GM21360 (cell line): ENCODE data around the gene CRABP2.

Experiments used
- ATAC-seq: cut with Tn5 transposase; IDR thresholded peaks from one replicate; pipeline ENCODE4 v1.9.1; 2021; ENCODE audit warnings: mild to moderate bottlenecking, moderate library complexity; ENCODE audit not compliant: unreplicated experiment

The CRABP2 gene

DNA sequence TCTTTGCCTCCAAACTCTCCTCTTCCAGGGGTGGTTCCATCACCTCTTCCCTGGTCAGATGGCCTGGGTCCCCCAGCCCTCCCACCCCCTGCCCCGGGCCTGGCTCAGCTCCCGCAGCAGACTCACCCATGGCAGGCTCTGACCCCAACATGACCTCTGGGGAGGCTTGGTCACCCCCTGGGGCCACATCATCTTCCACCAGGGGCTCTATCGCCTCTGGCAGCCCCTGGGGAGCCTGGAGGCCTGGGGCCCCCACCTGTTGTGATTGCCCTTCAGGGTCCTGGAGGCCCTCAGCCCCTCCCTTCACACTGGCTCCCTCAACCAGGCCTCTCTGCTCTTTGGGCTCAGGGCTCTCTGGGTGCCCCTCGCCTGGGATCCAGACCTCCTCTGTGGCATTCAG is 34.6 kb downstream of the CRABP2 start:
- ATAC-seq: no peak

DNA sequence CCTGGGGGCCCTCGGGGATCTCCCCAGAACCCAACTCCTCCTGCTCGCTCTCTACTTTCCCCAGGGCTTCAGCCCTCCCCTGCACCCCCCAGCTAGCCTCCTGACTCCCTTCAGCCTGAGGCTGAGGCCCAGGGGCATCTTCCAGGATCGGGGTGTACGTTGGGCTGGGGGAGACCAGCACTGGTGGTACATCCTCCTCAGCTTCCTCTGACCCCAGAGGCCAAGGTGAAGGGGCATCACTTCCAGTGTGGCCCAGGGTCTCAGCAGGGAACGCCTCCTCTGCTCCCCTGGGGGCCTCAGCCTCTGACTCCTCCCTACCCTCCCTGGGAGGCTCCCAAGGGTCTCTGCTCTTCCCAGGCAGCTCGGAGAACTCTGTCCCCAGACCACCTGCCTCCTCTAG is 35.0 kb downstream of the CRABP2 start:
- no peak for ATAC-seq

DNA sequence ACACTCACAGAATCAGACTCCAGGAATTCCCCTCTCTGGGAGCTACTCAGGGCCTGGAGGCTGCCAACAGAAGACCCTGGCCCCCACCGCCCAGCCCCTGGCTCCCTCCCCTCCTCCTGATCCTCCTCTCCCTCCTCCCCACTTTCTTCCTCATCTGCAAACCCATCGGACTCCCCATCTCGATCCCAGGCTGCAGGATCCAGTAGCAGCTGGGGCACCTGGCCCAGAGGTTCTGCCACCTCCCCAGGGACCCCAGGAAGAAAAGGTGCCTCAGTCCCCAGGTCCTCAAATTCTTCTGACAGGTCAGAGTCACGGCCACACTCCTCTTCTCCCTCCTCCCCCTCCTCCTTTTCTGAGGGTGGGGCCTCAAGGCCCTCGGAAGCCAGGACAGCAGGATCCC is 35.6 kb downstream of the CRABP2 start:
- ATAC-seq: no peak

DNA sequence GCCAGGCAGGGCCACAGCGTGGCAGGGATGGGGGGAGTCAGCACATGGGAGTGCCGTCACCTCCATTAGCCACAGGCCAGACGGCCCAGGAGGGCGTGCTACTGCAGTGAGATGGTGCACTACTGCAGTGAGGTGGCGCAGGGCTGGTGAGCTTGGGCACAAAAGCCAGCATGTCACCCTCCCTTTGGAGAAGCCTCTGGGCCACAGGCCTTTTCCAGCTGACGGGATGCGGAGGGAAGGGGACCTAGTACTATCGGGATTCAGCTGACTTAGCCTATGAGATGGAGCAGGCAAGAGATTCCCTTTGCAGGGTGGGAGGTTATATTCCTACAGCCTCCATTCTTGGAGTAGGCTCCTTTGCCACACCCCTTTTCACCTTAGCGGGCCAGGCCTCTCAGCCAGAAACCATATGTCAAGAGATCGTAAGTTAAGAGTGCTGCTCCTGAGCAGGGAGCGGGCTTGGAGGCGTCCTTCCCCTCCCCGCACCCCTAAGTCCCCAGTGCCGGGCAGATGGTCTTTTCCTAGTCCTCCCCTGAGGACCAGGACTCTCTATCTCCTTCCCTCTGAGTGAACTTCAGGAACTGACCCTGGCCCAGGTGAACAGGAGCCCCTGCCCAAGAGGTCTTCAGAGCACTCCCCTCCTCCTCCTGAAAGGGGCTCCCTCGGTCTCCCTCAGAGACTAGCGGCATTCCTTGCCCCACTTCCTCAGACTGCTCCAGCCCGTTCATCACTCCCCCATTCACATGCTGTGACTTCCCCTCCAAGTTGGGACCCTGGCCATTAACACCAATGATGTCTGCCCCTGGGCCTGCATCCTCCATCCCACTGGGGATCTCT is 36.4 kb downstream of the CRABP2 start:
- no peak for ATAC-seq

DNA sequence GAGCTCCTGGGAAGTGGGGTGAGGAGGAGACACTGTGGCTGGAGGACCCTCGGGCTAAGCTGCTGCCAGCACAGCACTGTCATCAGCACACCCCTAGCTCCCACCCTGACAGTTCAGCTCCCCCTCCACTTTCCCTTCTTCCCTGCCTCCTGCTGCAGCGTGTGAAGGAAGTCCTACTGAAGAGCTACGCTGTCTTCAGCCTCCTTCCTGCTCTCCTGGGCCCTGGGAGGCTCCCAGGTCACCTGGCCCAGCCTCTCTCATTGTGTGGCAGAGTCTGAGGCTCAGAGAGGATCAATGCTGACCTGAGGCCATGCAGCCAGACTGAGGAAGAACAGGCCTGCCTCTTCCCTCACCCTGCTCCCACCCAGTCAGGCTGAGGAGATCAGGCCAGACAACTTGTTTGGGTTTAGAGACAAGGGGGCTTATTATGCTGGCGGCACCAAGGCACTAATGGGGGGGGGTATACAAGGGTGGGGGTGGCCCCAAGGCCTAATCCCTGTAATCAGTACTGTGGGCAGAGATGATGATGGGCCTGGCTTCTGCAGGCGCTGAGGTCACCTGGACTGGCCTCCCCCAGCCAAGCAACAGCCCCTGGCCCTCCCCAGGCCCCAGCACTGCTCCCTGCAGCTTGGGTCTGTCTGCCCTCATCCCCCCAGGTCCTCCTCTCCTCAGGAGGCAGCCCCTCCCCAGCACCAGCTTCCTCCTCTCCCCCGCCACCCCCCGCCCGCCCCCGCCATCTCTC is 37.2 kb downstream of the CRABP2 start:
- ATAC-seq: no peak

DNA sequence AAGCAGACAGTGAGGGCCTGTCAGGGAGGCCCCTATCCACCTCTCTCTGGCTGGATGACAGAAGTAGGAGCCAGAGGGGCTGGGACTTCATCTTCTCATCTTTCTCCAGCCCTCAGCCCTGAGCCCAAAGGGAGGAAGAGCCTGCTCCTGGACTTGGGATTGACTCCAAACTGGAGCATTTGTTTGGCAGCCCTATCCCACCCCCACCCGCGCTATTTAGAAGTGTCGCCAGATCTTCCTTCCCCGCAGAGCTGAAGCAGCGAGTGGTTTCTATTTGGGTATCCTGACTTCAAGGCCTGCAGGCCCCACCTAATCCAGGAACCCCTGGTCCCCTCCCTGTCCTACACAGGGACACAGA is 37.8 kb downstream of the CRABP2 start:
- ATAC-seq: no peak

DNA sequence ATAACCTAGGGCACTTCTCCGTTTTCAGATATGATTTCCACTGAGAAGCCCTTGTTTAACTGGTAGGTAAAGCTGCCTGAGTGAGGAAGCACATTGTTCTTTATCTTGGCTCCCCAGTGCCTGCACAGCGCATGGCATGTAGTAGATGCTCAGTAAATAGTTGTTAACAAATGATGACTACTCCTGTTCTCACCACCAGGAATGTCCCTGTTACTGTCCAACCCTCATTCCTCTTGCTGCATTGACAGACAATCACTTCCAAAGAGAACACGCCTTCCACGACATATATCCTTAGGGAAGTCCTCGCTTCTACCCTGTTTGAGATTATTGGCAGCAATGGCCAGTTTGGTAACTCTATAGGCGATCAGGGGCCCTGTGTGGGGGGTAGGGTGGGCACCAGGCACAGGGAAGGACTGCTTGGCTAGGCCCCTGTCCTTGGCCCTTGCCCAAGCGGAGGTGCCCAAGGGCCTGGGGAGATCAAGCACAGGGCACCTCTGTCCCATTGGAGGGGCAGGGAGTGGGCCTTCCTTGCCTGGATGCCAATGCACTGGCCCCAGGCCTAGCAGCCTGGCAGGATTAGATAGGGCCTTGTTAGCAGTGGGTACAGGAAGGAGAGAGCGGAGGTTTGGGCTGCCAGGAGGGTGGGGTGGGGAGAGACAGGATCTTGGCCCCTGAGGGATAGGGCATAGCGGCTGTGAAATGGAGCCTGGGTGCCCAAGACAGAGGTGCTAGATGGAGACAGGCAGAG is 38.3 kb downstream of the CRABP2 start:
- ATAC-seq: no peak

DNA sequence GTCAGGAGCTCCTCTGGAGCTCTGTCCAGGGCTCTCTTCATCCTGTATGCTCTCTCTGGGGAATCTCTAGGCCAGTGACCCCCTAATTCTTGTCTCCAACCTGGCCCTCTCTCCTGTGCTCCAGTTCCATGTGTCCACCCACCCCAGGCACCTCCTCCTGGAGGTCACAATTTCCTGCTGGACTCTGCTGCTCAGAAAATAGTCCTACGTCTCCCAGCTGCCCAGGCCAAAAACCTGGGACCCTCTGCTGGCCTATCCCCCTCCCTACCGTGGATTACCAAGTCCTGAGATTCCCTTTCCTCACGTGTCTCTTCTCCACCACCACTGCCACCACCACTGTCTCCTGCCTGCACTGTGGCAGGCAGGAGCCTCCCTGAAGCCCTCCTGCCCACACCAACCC is 39.8 kb downstream of the CRABP2 start:
- ATAC-seq: no peak

DNA sequence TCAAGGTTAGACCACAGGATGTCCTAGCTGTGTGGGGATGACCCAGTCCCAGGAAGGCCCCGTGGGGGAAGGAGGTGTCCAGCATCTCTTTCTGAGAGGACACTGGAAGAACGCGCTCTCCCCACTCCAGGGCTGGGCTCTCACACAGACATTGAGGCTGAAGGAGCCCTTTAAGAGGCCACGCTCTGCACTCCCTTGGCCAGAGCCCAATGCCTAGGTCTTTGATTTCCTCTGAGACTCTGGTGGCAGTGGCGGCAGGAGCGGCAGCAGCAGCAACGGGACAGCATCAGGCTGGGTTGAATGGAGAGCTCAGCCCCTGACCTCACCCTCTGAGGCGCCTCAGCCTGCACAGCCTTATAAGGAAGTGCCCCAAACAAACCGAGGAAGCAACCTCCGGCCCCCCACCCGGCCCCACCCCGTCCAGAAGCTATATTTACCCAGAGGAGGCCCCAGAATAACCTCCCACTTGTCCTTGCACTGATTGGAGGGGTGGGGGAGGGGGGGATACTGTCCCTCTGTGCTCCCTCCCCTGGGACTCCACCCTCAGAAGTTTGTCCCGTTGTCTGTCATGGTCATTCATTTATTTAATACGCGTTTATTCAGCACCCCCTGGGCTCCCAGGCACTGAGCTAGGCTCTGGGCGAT is 40.5 kb downstream of the CRABP2 start:
- no peak for ATAC-seq

DNA sequence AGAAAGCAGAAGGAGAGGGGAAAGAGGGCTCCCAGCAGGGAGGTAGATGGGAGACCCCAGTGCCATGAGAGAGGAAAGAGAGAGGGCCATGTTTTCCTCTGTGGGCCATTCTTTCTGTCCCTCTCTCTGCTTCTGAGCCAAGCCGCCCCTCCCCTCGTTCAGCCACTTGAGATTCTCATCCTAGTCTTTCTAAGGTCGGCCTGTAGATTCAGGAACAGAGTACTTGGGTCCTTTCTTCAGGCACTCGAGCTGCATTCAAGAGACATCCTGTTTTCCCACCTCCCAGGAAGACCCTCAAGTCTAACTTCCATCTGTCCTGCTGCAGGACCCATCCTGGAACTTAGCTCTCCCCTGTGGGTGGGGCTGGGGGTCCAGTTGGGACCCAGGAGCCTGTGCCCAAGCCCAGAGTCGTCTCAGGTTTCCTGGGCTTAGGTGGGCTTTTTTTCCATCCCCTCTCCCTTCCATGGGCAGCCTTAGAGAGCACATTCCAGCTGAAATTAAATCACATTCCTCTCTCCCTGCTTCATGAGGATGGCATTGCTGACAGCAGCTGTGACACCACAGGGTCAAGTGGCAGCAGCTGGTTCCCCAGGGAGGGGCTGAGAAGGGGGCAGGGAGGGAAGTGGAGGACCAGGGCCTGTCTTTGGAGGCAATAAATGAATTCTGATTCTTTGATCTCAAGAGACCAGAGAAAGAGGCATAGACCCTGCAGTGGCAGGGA is 41.2 kb downstream of the CRABP2 start:
- no peak for ATAC-seq

DNA sequence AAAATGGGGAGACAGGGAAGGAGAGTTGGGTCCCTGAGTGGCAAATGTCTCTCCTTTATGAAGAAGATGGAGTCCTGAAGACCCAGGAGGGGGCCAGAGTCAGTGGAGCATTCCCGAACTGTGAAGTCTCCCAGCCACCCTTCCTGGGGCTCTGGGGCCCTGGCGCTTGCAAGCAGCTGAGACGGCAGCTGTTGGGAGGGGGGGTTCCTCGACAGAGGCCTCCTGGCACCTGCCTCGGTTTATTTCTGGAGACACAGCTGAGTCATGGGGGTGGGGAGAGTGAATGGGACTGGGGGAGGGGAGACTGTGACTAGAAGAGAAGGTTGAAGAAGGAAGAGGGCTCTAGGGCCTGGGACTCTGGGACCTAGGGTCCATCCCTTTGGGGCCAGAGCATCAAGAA is 42.2 kb downstream of the CRABP2 start:
- no peak for ATAC-seq

DNA sequence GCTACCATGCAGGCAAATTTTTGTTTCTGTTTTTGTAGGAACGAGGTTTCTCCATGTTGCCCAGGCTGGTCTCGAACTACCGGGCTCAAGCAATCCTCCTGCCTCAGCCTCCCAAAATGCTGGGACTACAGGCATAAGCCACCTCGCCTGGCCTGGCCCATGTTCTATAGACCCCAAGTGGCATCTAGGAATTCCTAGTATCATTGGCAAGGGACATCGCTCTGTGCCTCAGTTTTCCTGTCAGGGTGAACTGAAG is 42.7 kb downstream of the CRABP2 start:
- ATAC-seq: no peak

DNA sequence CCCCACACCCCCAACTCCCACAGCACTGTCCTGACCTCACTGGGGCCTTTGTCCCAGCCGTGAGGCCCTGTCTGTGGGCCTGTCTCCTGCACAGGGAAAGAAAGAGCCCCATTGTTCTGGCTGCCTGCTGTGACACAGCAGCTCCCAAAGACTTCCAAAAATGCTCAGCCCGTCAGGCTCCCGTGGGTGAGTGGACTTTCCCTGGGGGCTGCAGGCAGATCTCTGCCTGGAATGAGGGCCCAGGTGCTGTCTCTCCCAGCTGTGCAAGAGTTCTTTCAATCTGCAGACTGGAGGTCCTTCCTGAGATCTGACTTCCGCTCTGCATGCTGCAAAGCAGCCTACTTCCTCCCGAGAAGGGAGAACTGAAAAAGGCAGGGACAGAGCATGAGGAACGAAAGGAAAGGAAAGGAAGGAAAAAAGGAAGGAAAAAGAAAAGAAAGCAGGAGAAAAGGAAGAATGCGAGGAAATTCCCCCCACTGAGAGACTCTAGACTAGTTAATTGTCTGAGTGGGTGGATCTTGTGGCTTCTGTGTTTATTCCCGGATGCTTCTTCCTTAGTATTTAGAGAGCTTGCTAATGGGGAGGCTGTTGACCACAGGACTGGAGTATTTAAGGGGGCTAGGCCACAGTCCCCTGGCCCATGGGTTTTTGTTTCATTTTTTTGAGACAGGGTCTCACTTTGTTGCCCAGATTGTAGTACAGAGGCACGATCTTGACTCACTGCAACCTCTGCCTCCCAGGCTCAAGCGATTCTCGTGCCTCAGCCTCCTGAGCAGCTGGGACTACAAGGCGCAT is 43.2 kb downstream of the CRABP2 start:
- no peak for ATAC-seq

DNA sequence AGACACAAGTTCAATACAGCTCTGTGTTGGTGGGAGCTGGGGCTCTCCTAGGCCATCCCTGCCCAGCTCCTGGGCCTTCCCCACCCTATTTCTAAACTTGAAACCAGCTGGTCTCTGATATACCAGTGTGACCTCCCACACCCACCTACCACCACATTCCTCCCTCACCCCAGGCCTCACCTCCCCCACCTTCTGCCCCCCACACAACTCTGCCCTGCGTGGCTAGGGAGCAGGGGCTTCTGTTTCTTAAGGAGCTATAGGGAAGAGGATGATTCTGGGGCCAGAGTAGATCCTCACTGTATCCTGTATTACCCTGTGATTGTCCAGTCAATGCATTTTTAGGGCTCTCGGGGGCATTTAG is 44.7 kb downstream of the CRABP2 start:
- no peak for ATAC-seq

DNA sequence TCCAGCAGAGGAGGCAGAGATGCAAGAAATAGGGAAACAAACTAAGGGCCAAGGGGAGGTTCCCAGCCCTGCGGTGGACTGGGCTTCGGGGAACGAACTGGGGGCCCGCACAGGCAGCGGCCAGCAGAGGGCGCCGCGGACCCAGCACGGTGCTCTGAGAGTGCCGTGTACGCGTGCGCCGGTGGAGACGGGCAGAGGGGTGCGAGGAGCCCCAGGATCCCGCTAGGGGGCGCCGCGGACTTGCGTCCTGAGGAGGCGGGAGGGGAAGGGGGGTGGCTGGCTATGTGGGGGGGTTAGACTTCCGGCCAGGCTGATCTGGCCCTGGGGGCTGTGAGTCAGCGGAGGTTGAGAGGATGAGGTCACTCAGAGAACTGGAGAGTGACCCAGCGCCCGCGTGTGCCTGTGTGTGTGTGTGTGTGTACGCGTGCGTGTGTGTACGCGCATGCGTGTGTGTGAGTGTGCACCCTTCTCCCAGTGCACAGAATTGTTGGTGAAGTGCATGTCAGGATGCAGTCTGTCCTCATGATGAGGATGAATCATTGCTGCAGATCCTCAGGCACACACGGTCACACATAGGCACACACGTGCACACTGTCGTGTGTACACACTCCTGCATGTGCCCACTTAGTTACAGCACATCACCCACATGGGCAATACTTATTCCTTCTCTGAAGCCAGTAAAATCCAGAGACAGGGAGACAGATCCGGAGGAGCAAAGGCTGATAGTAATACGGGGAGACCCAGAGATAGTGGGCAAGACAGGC is 45.2 kb downstream of the CRABP2 start:
- peak; percentile 42 for ATAC-seq

DNA sequence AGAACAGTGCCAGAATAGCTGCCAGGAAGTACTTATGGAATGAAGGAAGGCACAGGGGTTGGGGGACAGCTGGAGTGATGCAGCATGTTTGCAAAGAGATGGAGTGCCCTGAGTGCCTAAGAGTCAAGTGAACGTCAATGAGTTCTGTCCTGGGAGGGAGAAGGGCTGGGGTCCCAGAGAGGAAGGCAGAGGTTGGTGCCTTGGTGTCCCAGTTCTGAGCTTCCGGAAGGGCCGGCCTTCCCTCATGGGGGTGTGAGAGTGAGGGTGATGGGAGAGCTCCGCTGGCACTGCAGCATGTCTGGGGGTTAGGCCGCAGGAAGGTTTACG is 45.8 kb downstream of the CRABP2 start:
- no peak for ATAC-seq

DNA sequence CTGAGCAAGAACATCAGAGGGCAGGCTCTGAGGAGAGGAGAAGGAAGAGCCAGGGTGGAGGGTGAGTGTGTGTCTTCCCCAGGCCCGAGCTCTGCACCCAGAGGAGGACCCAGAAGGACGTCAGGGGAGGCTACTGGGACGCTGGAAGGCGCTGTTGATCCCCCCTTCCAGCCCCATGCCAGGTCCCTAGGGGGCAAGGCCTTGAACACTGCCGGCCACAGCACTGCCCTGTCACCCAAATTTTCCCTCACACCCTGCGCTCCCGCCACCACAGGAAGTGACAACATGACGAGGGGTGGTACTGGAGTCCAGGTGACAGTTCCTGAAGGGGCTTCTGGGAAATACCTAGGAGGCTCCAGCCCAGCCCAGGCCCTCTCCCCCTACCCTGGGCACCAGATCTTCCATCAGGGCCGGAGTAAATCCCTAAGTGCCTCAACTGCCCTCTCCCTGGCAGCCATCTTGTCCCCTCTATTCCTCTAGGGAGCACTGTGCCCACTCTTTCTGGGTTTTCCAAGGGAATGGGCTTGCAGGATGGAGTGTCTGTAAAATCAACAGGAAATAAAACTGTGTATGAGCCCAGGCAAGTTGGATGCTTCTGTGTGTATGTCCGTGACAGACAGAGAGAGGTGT is 46.3 kb downstream of the CRABP2 start:
- no peak for ATAC-seq

DNA sequence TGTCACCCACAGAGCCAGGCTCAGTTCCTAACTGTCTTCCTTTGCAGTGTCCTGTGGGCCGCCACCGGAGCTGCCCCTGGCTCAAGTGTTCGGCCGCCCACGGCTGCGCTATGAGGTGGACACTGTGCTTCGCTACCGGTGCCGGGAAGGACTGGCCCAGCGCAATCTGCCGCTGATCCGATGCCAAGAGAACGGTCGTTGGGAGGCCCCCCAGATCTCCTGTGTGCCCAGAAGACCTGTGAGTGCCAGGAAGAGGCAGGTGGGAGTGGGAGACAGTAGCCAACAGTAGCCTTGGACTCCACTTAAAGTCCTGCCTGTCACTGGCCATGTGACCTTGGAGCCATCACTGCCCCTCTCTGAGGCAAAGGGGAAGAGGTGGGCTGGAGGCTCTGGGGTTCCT is 46.9 kb downstream of the CRABP2 start:
- no peak for ATAC-seq

DNA sequence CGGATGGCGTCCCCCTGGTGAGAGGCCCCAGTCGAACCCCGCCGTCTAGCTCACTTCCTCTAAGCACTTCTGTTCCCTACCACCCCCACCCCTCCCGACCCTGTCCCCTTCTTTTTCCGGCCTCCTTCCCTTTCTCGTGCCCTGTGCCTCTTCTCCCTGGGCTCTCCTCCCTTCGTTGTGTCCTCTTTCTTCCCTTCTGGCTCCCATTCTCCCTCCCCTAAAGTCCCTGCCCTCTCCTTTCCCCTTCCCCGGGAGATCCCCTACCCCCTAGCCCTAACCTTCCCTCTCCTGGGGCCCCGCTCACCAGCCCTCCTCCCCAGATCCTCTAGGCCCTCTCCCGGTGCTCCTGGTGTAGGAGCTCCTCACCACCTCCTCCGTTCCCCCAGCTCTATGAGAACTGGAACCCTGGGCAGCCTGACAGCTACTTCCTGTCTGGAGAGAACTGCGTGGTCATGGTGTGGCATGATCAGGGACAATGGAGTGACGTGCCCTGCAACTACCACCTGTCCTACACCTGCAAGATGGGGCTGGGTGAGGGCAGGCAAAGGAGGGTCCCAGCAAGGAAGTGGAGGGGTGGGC is 47.6 kb downstream of the CRABP2 start:
- no peak for ATAC-seq
